H1 (cell line): ENCODE results near the gene SLC25A45. TPM values are rescaled to one million over a fixed set of nuclear protein-coding genes. Genes with fewer than 3 reads are reported as not detected.

Experiments used
- CTCF ChIA-PET: fragments of 300-600 bp; sonication (Branson Sonifier 250); formaldehyde crosslinking; loops from one replicate; lab custom pipeline; 2021; ENCODE audit not compliant: partially characterized antibody; lab: Charles Lee
- POLR2A ChIA-PET: fragments of 300-600 bp; sonication (Branson Sonifier 250); formaldehyde crosslinking; loops from one replicate; lab custom pipeline; 2021; ENCODE audit warnings: inconsistent platforms; ENCODE audit not compliant: partially characterized antibody; lab: Charles Lee
- DNase-seq, 2 experiments: peaks; one replicate each; pipeline versions ENCODE4 v3.0.0 to v3.0.0-alpha.2; 2010 to 2022; ENCODE audit warnings: low spot score in 2 of 2, low read depth in 1 of 2, mixed read lengths in 1 of 2
- FAIRE-seq: peaks from 2 replicates; lab custom pipeline; 2011; peaks lifted over from hg19 to GRCh38; lab: Jason Lieb, UNC
- H2AFZ ChIP-seq: 2 replicates; pipeline ENCODE4 v1.8.1; 2012; ENCODE audit warnings: low read length, inconsistent platforms
- H2AK5ac ChIP-seq: 2 replicates; pipeline ENCODE4 v1.6.1; 2013; ENCODE audit warnings: low read depth, low read length
- H2BK120ac ChIP-seq: replicated peaks from 2 replicates; pipeline ENCODE3; 2013; ENCODE audit warnings: low read depth, low read length, inconsistent platforms
- H2BK12ac ChIP-seq: 2 replicates; pipeline ENCODE4 v1.6.1; 2013; ENCODE audit warnings: low read depth, low read length
- H2BK15ac ChIP-seq: 2 replicates; pipeline ENCODE4 v1.6.1; 2013; ENCODE audit warnings: low read length
- H2BK20ac ChIP-seq: 2 replicates; pipeline ENCODE4 v1.6.1; 2013; ENCODE audit warnings: low read length
- H2BK5ac ChIP-seq: 2 replicates; pipeline ENCODE4 v1.6.1; 2013; ENCODE audit warnings: low read depth, low read length
- H3K14ac ChIP-seq: 2 replicates; pipeline ENCODE4 v1.6.1; 2013; ENCODE audit warnings: inconsistent platforms; ENCODE audit not compliant: insufficient read length
- H3K18ac ChIP-seq: 2 replicates; pipeline ENCODE4 v1.6.1; 2013; ENCODE audit warnings: low read length; ENCODE audit errors: extremely low read depth
- H3K23ac ChIP-seq: 2 replicates; pipeline ENCODE4 v1.6.1; 2013; ENCODE audit warnings: inconsistent platforms; ENCODE audit not compliant: insufficient read length
- H3K23me2 ChIP-seq: 2 replicates; pipeline ENCODE4 v1.6.1; 2013; ENCODE audit warnings: low read depth, low read length
- H3K27ac ChIP-seq: 2 replicates; pipeline ENCODE4 v1.6.1; 2011; ENCODE audit warnings: low read depth, low read length, inconsistent platforms
- H3K27me3 ChIP-seq, 4 experiments: replicated peaks in 1 of 4; 1 replicate in 1 of 4; 2 replicates in 3 of 4; pipeline versions ENCODE4 v1.6.1 to v1.8.1; 2011 to 2013; ENCODE audit warnings: low read length in 3 of 4, mild to moderate bottlenecking in 3 of 4, inconsistent platforms in 2 of 4, mixed read lengths in 2 of 4, moderate library complexity in 1 of 4; ENCODE audit not compliant: control insufficient read depth in 3 of 4, insufficient read depth in 3 of 4; ENCODE audit errors: extremely low read depth in 1 of 4
- H3K36me3 ChIP-seq, 4 experiments: 2 replicates each; pipeline versions ENCODE4 v1.6.1 to v1.8.1; 2011 to 2013; ENCODE audit warnings: mild to moderate bottlenecking in 4 of 4, low read length in 3 of 4, moderate library complexity in 2 of 4, control low read depth in 1 of 4, inconsistent platforms in 1 of 4; ENCODE audit not compliant: insufficient read depth in 4 of 4, control insufficient read depth in 2 of 4
- H3K4ac ChIP-seq: replicated peaks from 2 replicates; pipeline ENCODE3; 2013; ENCODE audit warnings: low read length, low read depth, mixed read lengths, inconsistent platforms; ENCODE audit not compliant: insufficient read length
- H3K4me1 ChIP-seq, 4 experiments: replicated peaks in 1 of 4; 1 replicate in 1 of 4; 2 replicates in 3 of 4; pipeline versions ENCODE4 v1.6.1 to v1.8.1; 2011 to 2013; ENCODE audit warnings: low read length in 3 of 4, inconsistent platforms in 2 of 4, mixed read lengths in 1 of 4; ENCODE audit not compliant: insufficient read depth in 4 of 4, control insufficient read depth in 3 of 4
- H3K4me2 ChIP-seq, 2 experiments: 2 replicates each; pipeline versions ENCODE4 v1.6.1 to v1.8.1; 2011 to 2013; ENCODE audit warnings: low read depth in 2 of 2, low read length in 2 of 2, control low read depth in 1 of 2, inconsistent platforms in 1 of 2, mild to moderate bottlenecking in 1 of 2; ENCODE audit not compliant: insufficient read depth in 1 of 2
- H3K4me3 ChIP-seq, 4 experiments: fragments of 200-600, 300-600 bp in 1 of 4; sonication (generic), shearing (Covaris generic), sonication (Bioruptor Twin) in 1 of 4; 2 replicates each; pipeline versions ENCODE4 v1.5.1 to v1.8.1; 2011 to 2016; ENCODE audit warnings: low read length in 4 of 4, low read depth in 3 of 4, control low read depth in 2 of 4, inconsistent platforms in 2 of 4, mild to moderate bottlenecking in 2 of 4, mixed read lengths in 1 of 4, moderate library complexity in 1 of 4; ENCODE audit not compliant: insufficient read depth in 2 of 4; ENCODE audit errors: extremely low read depth in 1 of 4
- H3K56ac ChIP-seq: replicated peaks from 2 replicates; pipeline ENCODE3; 2013; ENCODE audit warnings: low read depth, mild to moderate bottlenecking, mixed read lengths, low read length, inconsistent platforms; ENCODE audit not compliant: insufficient read length
- H3K79me1 ChIP-seq: 2 replicates; pipeline ENCODE4 v1.6.1; 2013; ENCODE audit warnings: low read depth, low read length, control low read depth
- H3K79me2 ChIP-seq, 2 experiments: 2 replicates each; pipeline versions ENCODE4 v1.6.1 to v1.8.1; 2012 to 2013; ENCODE audit warnings: low read length in 2 of 2, mild to moderate bottlenecking in 2 of 2, inconsistent platforms in 1 of 2; ENCODE audit not compliant: insufficient read depth in 2 of 2, control insufficient read depth in 1 of 2
- H3K9ac ChIP-seq, 4 experiments: replicated peaks in 1 of 4; 1 replicate in 1 of 4; 2 replicates in 3 of 4; pipeline versions ENCODE4 v1.6.1 to v1.8.1; 2011 to 2013; ENCODE audit warnings: low read depth in 3 of 4, low read length in 3 of 4, control low read depth in 2 of 4, mild to moderate bottlenecking in 2 of 4, moderate library complexity in 2 of 4, inconsistent platforms in 1 of 4; ENCODE audit errors: extremely low read depth in 1 of 4
- H3K9me3 ChIP-seq, 2 experiments: 2 replicates each; pipeline versions ENCODE4 v1.6.1 to v1.8.1; 2012 to 2013; ENCODE audit warnings: mild to moderate bottlenecking in 2 of 2, moderate library complexity in 2 of 2, control low read depth in 1 of 2, inconsistent platforms in 1 of 2, low read depth in 1 of 2, low read length in 1 of 2, mixed read lengths in 1 of 2; ENCODE audit not compliant: insufficient read depth in 2 of 2
- H4K20me1 ChIP-seq, 2 experiments: replicated peaks in 1 of 2; 2 replicates each; pipeline versions ENCODE3 to v1.8.1; 2011 to 2013; ENCODE audit warnings: inconsistent platforms in 2 of 2, low read length in 2 of 2, mild to moderate bottlenecking in 1 of 2; ENCODE audit not compliant: insufficient read depth in 2 of 2, control insufficient read depth in 1 of 2
- H4K5ac ChIP-seq: 2 replicates; pipeline ENCODE4 v1.6.1; 2013; ENCODE audit warnings: low read length, low read depth, mixed read lengths, inconsistent platforms; ENCODE audit not compliant: insufficient read length
- H4K8ac ChIP-seq: 2 replicates; pipeline ENCODE4 v1.8.0; 2013; ENCODE audit warnings: mild to moderate bottlenecking, moderate library complexity, low read length, inconsistent platforms; ENCODE audit not compliant: insufficient read depth; ENCODE audit errors: extremely low read depth
- H4K91ac ChIP-seq: replicated peaks from 2 replicates; pipeline ENCODE3; 2013; ENCODE audit warnings: low read length, mixed read lengths, inconsistent platforms; ENCODE audit not compliant: insufficient read length
- EP300 ChIP-seq, 2 experiments: IDR thresholded peaks; 1 replicate in 1 of 2; 2 replicates in 1 of 2; pipeline ENCODE4 v1.6.1; 2011 to 2012; ENCODE audit warnings: low read depth in 2 of 2, low read length in 2 of 2, mild to moderate bottlenecking in 2 of 2, borderline replicate concordance in 1 of 2, inconsistent platforms in 1 of 2, moderate library complexity in 1 of 2
- POLR2A ChIP-seq, 2 experiments: IDR thresholded peaks; 1 replicate in 1 of 2; 2 replicates in 1 of 2; pipeline ENCODE4 v1.6.1; 2011; ENCODE audit warnings: low read depth in 2 of 2, low read length in 2 of 2, mild to moderate bottlenecking in 2 of 2; ENCODE audit errors: control extremely low read depth in 1 of 2
- WGBS, 2 experiments: shearing (Covaris generic) in 1 of 2; methylation state at CpG; one replicate each; pipeline versions ENCODE4 v1.1.6 to v1.1.7; 2013 to 2015; ENCODE audit warnings: low lambda C conversion rate in 2 of 2, mixed read lengths in 2 of 2, inconsistent platforms in 1 of 2, low coverage in 1 of 2, missing lambda C conversion rate in 1 of 2; ENCODE audit not compliant: insufficient replicate concordance in 2 of 2, insufficient coverage in 1 of 2, insufficient read length in 1 of 2; ENCODE audit errors: extremely low coverage in 1 of 2, missing lambda C conversion rate in 1 of 2; 5-methylcytosine and 5-hydroxymethylcytosine counted together
- polyA plus RNA-seq, 7 experiments: library from polyadenylated mRNA; depleted of rRNA in 3 of 7; stranded (reverse) in 5 of 7; unstranded in 2 of 7; fragments of >200 nt in 5 of 7; fragments of 200-250 nt in 2 of 7; gene quantifications; 1 replicate in 5 of 7; 2 replicates in 1 of 7; 4 replicates in 1 of 7; pipeline versions ENCODE4 v1.2.1 to v1.2.3, GENCODE V29; 2011 to 2013; ENCODE audit warnings: missing spikeins in 2 of 7, mixed read lengths in 2 of 7
- total RNA-seq: library from RNA; stranded (reverse); fragmentation: NEBNext Ultra II Directional; extraction: Animal tissue kit (Norgen Biotek cat#: 25700); gene quantifications from 2 replicates; pipeline ENCODE4 v1.2.1, GENCODE V29; 2021

SLC25A45 gene
- total and polyA plus RNA-seq, 2 of the 8 experiments (the other 6 are each of a cell fraction or from before 2014, with no cell fraction given) = 0.54 to 0.59 TPM

GRCh38 chr11:65415499-65416340 lies 33.3 kb upstream of the SLC25A45 start:
- H3K4ac ChIP-seq = no peak overlapping the region
- no peak overlapping the region for H3K18ac ChIP-seq
- no peaks in the 10 kb centered on the region for H3K79me1 ChIP-seq
- no peak overlapping the region; the same call in 1 of the 2 replicates for H4K8ac ChIP-seq
- ChIA-PET CTCF (interaction anchor here (0.6 to 22.8 kb wide), 44 partner anchors 9 to 618 kb away, joined by 3 to 430 read pairs (median 6); partner anchors contain the start of genes FRMD8, MALAT1 and SCYL1), POLR2A (interaction anchor here (0.7 to 20.8 kb wide), 19 partner anchors 8 to 114 kb away, joined by 3 to 826 read pairs (median 4); partner anchors contain the start of genes FRMD8, MALAT1 and NEAT1)
- H3K27me3 ChIP-seq = no peaks in the 10 kb centered on the region; a peak in 1 of 7 replicates
- no peak overlapping the region for H4K91ac ChIP-seq
- H2BK15ac ChIP-seq = no peak overlapping the region
- H3K4me2 ChIP-seq = peak overlapping the region in 1 of 2 experiments; percentile 56; a peak in 2 of 4 replicates
- FAIRE-seq (no peak), DNase-seq (no peak)
- no peak overlapping the region; a peak in 1 of 7 replicates for H3K9ac ChIP-seq
- no peak overlapping the region for H3K14ac ChIP-seq
- H3K9me3 ChIP-seq = no peaks in the 10 kb centered on the region
- H2BK5ac ChIP-seq = no peak overlapping the region
- H2AFZ ChIP-seq = peak overlapping the region; percentile 74; the same call in 1 of the 2 replicates
- 90% methylated on average over 9 of the region's 11 CpGs; no CpG with 5 or more reads in 1 of the 2 experiments for WGBS, 2 experiments
- no peak overlapping the region; the same call in 1 of the 2 replicates for H2BK12ac ChIP-seq
- no peak overlapping the region for H3K23ac ChIP-seq
- peaks cover 9 to 39% (median 28%) of the 10 kb centered on the region in 4 experiments for H3K4me1 ChIP-seq
- peak overlapping the region in 2 of 4 experiments; percentile 23 to 38; a peak in 2 of 8 replicates for H3K4me3 ChIP-seq
- no peak overlapping the region for H2BK120ac ChIP-seq
- H3K56ac ChIP-seq = no peak overlapping the region
- no peak overlapping the region for H2AK5ac ChIP-seq
- H4K20me1 ChIP-seq = peaks cover 0 to 6% of the 10 kb centered on the region in 2 experiments
- H3K79me2 ChIP-seq = no peaks in the 10 kb centered on the region
- H4K5ac ChIP-seq = no peak overlapping the region
- TF ChIP-seq POLR2A (IDR thresholded peaks at IDR 0.05; ENCODE audit: control extremely low read depth in 1 of 2, low read depth in 2 of 2, low read length in 2 of 2) (0 out of 3 replicates have a peak, but pooled peaks of 1 of the 2 experiments have one; percentile 42), EP300 (IDR thresholded peaks at IDR 0.05; ENCODE audit: borderline replicate concordance in 1 of 2, low read depth in 2 of 2, low read length in 2 of 2) (no peak)
- H3K36me3 ChIP-seq = no peaks in the 10 kb centered on the region
- peaks cover 4% of the 10 kb centered on the region; the same call in 1 of the 2 replicates for H3K23me2 ChIP-seq
- no peak overlapping the region for H2BK20ac ChIP-seq
- H3K27ac ChIP-seq = no peak overlapping the region
